ENCODE results near the gene TRAF1. TPM values are rescaled to one million over a fixed set of nuclear protein-coding genes. Genes with fewer than 3 reads are reported as not detected.

The TRAF1 gene
- total RNA-seq, 1 experiment from 2014 or later = 1.8 TPM

- no peak overlapping the region for H3K27ac Mint-ChIP-seq
- CTCF ChIA-PET = interaction anchor here (1.0 kb wide), 1 partner anchor 11 kb away, joined by 3 read pairs; no protein-coding TSS in a partner anchor
- POLR2A ChIA-PET = no interaction called here
These were observed 47.1 kb downstream of the TRAF1 start for GRCh38 chr9:120879446-120879845.

GRCh38 chr9:120878188-120879130 is 48.1 kb downstream of the TRAF1 start:
- ATAC-seq = peak; percentile 13
- TF ChIP-seq ZNF423 (CRISPR knock-in tag; IDR thresholded peaks at IDR 0.05) = no peak
- TF ChIP-seq ETV6 (CRISPR knock-in tag; IDR thresholded peaks at IDR 0.05) = no peak
- TF ChIP-seq, protein P1, sequence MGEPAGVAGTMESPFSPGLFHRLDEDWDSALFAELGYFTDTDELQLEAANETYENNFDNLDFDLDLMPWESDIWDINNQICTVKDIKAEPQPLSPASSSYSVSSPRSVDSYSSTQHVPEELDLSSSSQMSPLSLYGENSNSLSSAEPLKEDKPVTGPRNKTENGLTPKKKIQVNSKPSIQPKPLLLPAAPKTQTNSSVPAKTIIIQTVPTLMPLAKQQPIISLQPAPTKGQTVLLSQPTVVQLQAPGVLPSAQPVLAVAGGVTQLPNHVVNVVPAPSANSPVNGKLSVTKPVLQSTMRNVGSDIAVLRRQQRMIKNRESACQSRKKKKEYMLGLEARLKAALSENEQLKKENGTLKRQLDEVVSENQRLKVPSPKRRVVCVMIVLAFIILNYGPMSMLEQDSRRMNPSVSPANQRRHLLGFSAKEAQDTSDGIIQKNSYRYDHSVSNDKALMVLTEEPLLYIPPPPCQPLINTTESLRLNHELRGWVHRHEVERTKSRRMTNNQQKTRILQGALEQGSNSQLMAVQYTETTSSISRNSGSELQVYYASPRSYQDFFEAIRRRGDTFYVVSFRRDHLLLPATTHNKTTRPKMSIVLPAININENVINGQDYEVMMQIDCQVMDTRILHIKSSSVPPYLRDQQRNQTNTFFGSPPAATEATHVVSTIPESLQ (CRISPR knock-in tag; IDR thresholded peaks at IDR 0.05) = no peak
- TF ChIP-seq TEAD4 (CRISPR knock-in tag; IDR thresholded peaks at IDR 0.05) = no peak
- TF ChIP-seq SMAD3 (CRISPR knock-in tag; IDR thresholded peaks at IDR 0.05; ENCODE audit: borderline replicate concordance) = no peak

More at GRCh38 chr9:120879446-120879845, 47.1 kb downstream of the TRAF1 start:
- H3K9me3 Mint-ChIP-seq = no peaks in the 10 kb centered on the region
- DNase-seq (ENCODE audit: low spot score) (no peak), ATAC-seq (no peak)
- no peak for TF ChIP-seq NFYB (CRISPR knock-in tag; conservative IDR thresholded peaks at IDR 0.05; ENCODE audit: low read depth)
- TF ChIP-seq ZBTB21 (CRISPR knock-in tag; IDR thresholded peaks at IDR 0.05; ENCODE audit: borderline replicate concordance) = no peak
- no peak for TF ChIP-seq HMGA2 (CRISPR knock-in tag; IDR thresholded peaks at IDR 0.05)
- TF ChIP-seq, protein P1 (CRISPR knock-in tag; IDR thresholded peaks at IDR 0.05) = no peak
- TF ChIP-seq SMAD4 (CRISPR knock-in tag; IDR thresholded peaks at IDR 0.05) = no peak
- peaks cover 12% of the 10 kb centered on the region for H3K27me3 Mint-ChIP-seq (ENCODE audit: low read depth)
- H3K36me3 Mint-ChIP-seq = no peaks in the 10 kb centered on the region
- H3K4me1 Mint-ChIP-seq = peaks cover 35% of the 10 kb centered on the region
- no peak overlapping the region for H3K4me3 Mint-ChIP-seq

DNA sequence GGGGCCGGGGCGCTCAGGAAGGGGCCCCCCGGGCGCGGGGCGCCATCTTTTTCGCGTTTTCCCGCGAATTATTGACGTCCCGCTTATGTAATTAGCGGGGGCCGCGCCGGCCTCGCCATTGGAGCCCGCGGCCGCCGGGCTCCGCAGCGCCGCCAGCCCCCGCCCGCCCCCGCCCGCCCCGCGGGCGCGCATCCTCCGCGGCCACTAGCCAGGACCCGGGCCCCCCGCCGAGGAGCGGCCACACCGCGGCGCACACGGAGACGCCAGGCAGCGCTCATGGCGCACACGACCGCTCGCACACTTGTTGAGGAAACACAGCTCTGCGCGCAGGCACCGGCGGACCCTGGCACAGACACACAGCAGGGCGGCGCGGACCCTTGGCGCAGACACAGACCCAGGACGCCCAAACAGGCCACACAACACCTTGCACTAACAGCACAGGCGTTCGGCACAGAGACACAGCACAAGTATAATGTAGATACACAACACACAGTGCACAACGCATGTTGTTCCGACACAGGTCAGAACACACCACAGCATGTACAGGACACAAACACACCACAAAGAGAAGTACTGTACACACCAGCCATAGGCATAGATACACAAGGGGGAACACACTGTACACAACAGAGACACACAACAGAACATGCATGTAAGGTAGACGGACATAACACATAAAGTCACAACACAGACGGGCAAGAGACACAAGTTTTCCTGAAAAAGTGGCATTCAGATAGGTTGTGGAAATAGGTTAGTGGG is 49.1 kb downstream of the TRAF1 start:
- DNase-seq (ENCODE audit: low spot score) (peak; percentile 59), ATAC-seq (no peak)
- Mint-ChIP-seq H3K27me3 (ENCODE audit: low read depth) (peaks cover 12% of the 10 kb centered on the region), H3K9me3 (no peaks in the 10 kb centered on the region), H3K27ac (peak overlapping the region; percentile 15), H3K4me3 (peak overlapping the region; percentile 76), H3K4me1 (peaks cover 55% of the 10 kb centered on the region), H3K36me3 (no peaks in the 10 kb centered on the region; the same call in 1 of the 2 replicates)
- ChIA-PET POLR2A (interaction anchor here (1.2 kb wide), 1 partner anchor 9 kb away, joined by 3 read pairs; no protein-coding TSS in a partner anchor), CTCF (interaction anchor here (1.0 kb wide), 1 partner anchor 13 kb away, joined by 3 read pairs; no protein-coding TSS in a partner anchor)
- TF ChIP-seq PRRX2 (CRISPR knock-in tag; IDR thresholded peaks at IDR 0.05) (no peak), FOXP1 (CRISPR knock-in tag; IDR thresholded peaks at IDR 0.05; ENCODE audit: borderline replicate concordance) (peak; percentile 20; the same call in 1 of the 2 replicates), ETV6 (CRISPR knock-in tag; IDR thresholded peaks at IDR 0.05) (0 out of 2 replicates have a peak, but pooled peaks have one; percentile 21), ZNF219 (CRISPR knock-in tag; IDR thresholded peaks at IDR 0.05; ENCODE audit: borderline replicate concordance) (no peak), GABPB1 (CRISPR knock-in tag; IDR thresholded peaks at IDR 0.05) (peak; percentile 34; the same call in 1 of the 2 replicates), TEAD1 (CRISPR knock-in tag; IDR thresholded peaks at IDR 0.05) (no peak)
- TF ChIP-seq, protein P2, sequence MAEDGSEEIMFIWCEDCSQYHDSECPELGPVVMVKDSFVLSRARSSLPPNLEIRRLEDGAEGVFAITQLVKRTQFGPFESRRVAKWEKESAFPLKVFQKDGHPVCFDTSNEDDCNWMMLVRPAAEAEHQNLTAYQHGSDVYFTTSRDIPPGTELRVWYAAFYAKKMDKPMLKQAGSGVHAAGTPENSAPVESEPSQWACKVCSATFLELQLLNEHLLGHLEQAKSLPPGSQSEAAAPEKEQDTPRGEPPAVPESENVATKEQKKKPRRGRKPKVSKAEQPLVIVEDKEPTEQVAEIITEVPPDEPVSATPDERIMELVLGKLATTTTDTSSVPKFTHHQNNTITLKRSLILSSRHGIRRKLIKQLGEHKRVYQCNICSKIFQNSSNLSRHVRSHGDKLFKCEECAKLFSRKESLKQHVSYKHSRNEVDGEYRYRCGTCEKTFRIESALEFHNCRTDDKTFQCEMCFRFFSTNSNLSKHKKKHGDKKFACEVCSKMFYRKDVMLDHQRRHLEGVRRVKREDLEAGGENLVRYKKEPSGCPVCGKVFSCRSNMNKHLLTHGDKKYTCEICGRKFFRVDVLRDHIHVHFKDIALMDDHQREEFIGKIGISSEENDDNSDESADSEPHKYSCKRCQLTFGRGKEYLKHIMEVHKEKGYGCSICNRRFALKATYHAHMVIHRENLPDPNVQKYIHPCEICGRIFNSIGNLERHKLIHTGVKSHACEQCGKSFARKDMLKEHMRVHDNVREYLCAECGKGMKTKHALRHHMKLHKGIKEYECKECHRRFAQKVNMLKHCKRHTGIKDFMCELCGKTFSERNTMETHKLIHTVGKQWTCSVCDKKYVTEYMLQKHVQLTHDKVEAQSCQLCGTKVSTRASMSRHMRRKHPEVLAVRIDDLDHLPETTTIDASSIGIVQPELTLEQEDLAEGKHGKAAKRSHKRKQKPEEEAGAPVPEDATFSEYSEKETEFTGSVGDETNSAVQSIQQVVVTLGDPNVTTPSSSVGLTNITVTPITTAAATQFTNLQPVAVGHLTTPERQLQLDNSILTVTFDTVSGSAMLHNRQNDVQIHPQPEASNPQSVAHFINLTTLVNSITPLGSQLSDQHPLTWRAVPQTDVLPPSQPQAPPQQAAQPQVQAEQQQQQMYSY (CRISPR knock-in tag; IDR thresholded peaks at IDR 0.05) = no peak

More at GRCh38 chr9:120878188-120879130, 48.1 kb downstream of the TRAF1 start:
- ChIA-PET POLR2A (interaction anchor here (0.6 to 1.2 kb wide), 2 partner anchors 10 to 165 kb away, joined by 3 read pairs; no protein-coding TSS in a partner anchor), CTCF (interaction anchor here (1.0 kb wide), 1 partner anchor 12 kb away, joined by 3 read pairs; no protein-coding TSS in a partner anchor)
- Mint-ChIP-seq H3K27me3 (ENCODE audit: low read depth) (peaks cover 12% of the 10 kb centered on the region), H3K36me3 (no peaks in the 10 kb centered on the region), H3K27ac (no peak overlapping the region), H3K4me1 (peaks cover 45% of the 10 kb centered on the region), H3K9me3 (no peaks in the 10 kb centered on the region), H3K4me3 (peak overlapping the region; percentile 76)
- no peak for DNase-seq (ENCODE audit: low spot score)

Data from WTC11 (cell line).